A549 (cell line): Measurements from ENCODE around the gene UNC13A. TPM values are rescaled to one million over a fixed set of nuclear protein-coding genes. Genes with fewer than 3 reads are reported as not detected.

Source experiments
- ATAC-seq, 2 experiments: fragments of 200-7000 bp in 1 of 2; fragments of >200 bp in 1 of 2; cut with Nextera tagmentation in 1 of 2; cut with Tn5 transposase in 1 of 2; 3 replicates each; pipeline versions ENCODE4 v1.8.0 to v1.9.1; 2018 to 2020; ENCODE audit warnings: mild to moderate bottlenecking in 1 of 2, moderate library complexity in 1 of 2
- CTCF ChIA-PET: fragments of 300-600 bp; sonication (Branson Sonifier 250); formaldehyde crosslinking; extraction: SDS; loops from one replicate; lab custom pipeline; 2021; ENCODE audit warnings: antibody characterized with exemption, inconsistent platforms; lab: Yijun Ruan, JAX
- POLR2A ChIA-PET: fragments of 350-600 bp; formaldehyde crosslinking; extraction: SDS; loops from one replicate; lab custom pipeline; 2021; ENCODE audit warnings: antibody characterized with exemption, inconsistent platforms; lab: Yijun Ruan, JAX
- DNase-seq, 2 experiments: peaks; one replicate each; pipeline versions ENCODE4 v3.0.0 to v3.0.0-alpha.2; 2011 to 2016; ENCODE audit warnings: low read depth in 1 of 2, low spot score in 1 of 2
- FAIRE-seq: peaks from 2 replicates; lab custom pipeline; 2011; peaks lifted over from hg19 to GRCh38; lab: Jason Lieb, UNC
- H3K27ac ChIP-seq, 2 experiments: fragments of >200 bp; sonication (Bioruptor Twin); formaldehyde crosslinking; 3 replicates each; pipeline ENCODE4 v1.5.1; 2016 to 2017
- H3K4me1 ChIP-seq: fragments of >200 bp; sonication (Bioruptor Twin); formaldehyde crosslinking; 3 replicates; pipeline ENCODE4 v1.6.1; 2016
- H3K4me2 ChIP-seq: fragments of >200 bp; sonication (Bioruptor Twin); formaldehyde crosslinking; 3 replicates; pipeline ENCODE4 v1.6.1; 2016
- H3K4me3 ChIP-seq: fragments of >200 bp; sonication (Bioruptor Twin); formaldehyde crosslinking; 3 replicates; pipeline ENCODE4 v1.5.1; 2016
- H3K9me3 ChIP-seq: fragments of >200 bp; sonication (Bioruptor Twin); formaldehyde crosslinking; 3 replicates; pipeline ENCODE4 v1.6.1; 2016
- BHLHE40 ChIP-seq: IDR thresholded peaks from 2 replicates; pipeline ENCODE4 v1.6.1; 2012; ENCODE audit warnings: low read depth, low read length, inconsistent platforms
- CBX8 ChIP-seq: fragments of 200-600 bp; sonication (generic); IDR thresholded peaks from 2 replicates; pipeline ENCODE4 v1.6.1; 2016
- EHF ChIP-seq: fragments of 250-450 bp; sonication (Bioruptor Pico); IDR thresholded peaks from 2 replicates; pipeline ENCODE4 v1.5.0; 2020; ENCODE audit warnings: mild to moderate bottlenecking
- FOXS1 ChIP-seq: fragments of 250-450 bp; sonication (Bioruptor Pico); IDR thresholded peaks from 2 replicates; pipeline ENCODE4 v1.5.0; 2020; ENCODE audit warnings: mild to moderate bottlenecking, moderate library complexity
- HOXA7 ChIP-seq: fragments of 250-450 bp; sonication (Bioruptor Pico); IDR thresholded peaks from 2 replicates; pipeline ENCODE4 v1.5.0; 2020; ENCODE audit warnings: mild to moderate bottlenecking, moderate library complexity
- JUNB ChIP-seq: fragments of >200 bp; sonication (Bioruptor Twin); formaldehyde crosslinking; IDR thresholded peaks from 2 replicates; pipeline ENCODE4 v1.6.1; 2016
- KDM1A ChIP-seq: fragments of 200-600 bp; sonication (generic); IDR thresholded peaks from 2 replicates; pipeline ENCODE4 v1.6.1; 2016; ENCODE audit warnings: low read depth, mild to moderate bottlenecking
- MAFK ChIP-seq: fragments of 450-650 bp; IDR thresholded peaks from 2 replicates; pipeline ENCODE4 v1.6.1; 2014; ENCODE audit not compliant: partially characterized antibody
- MYC ChIP-seq: IDR thresholded peaks from 2 replicates; pipeline ENCODE4 v1.6.1; 2012; ENCODE audit warnings: mild to moderate bottlenecking, inconsistent platforms, low read length, improper control_type of control experiment, borderline replicate concordance
- NPAS2 ChIP-seq: fragments of 250-450 bp; sonication (Bioruptor Pico); IDR thresholded peaks from 2 replicates; pipeline ENCODE4 v1.8.0; 2022; ENCODE audit warnings: mild to moderate bottlenecking, moderate library complexity, borderline replicate concordance
- NR3C1 ChIP-seq: fragments of >200 bp; sonication (Bioruptor Twin); formaldehyde crosslinking; IDR thresholded peaks from 3 replicates; pipeline ENCODE4 v1.6.1; 2017
- RCOR1 ChIP-seq: fragments of 150-350 bp; IDR thresholded peaks from 2 replicates; pipeline ENCODE4 v1.6.1; 2014; ENCODE audit warnings: antibody characterized with exemption, low read length, low read depth
- RFX5 ChIP-seq: fragments of 450-650 bp; IDR thresholded peaks from 2 replicates; pipeline ENCODE4 v1.7.1; 2014; ENCODE audit warnings: antibody characterized with exemption, mild to moderate bottlenecking, moderate library complexity
- RNF2 ChIP-seq: fragments of 200-600 bp; sonication (generic); IDR thresholded peaks from 2 replicates; pipeline ENCODE4 v1.6.1; 2016; ENCODE audit warnings: low read depth, mild to moderate bottlenecking, antibody characterized with exemption, moderate library complexity, borderline replicate concordance
- SMC3 ChIP-seq: fragments of >200 bp; sonication (Bioruptor Twin); formaldehyde crosslinking; IDR thresholded peaks from 3 replicates; pipeline ENCODE4 v1.6.1; 2018; ENCODE audit warnings: inconsistent platforms
- TFCP2L1 ChIP-seq: fragments of 250-450 bp; sonication (Bioruptor Pico); IDR thresholded peaks from 2 replicates; pipeline ENCODE4 v1.5.0; 2021; ENCODE audit warnings: mild to moderate bottlenecking
- ZC3H11A ChIP-seq: fragments of 450-650 bp; IDR thresholded peaks from 2 replicates; pipeline ENCODE4 v1.6.1; 2014; ENCODE audit warnings: antibody characterized with exemption, mild to moderate bottlenecking
- ZFP36 ChIP-seq: fragments of 450-650 bp; IDR thresholded peaks from 2 replicates; pipeline ENCODE4 v1.6.1; 2014; ENCODE audit warnings: borderline replicate concordance; ENCODE audit not compliant: partially characterized antibody
- ZSCAN20 ChIP-seq: fragments of 250-450 bp; sonication (Bioruptor Pico); IDR thresholded peaks from 2 replicates; pipeline ENCODE4 v1.8.0; 2022; ENCODE audit warnings: mild to moderate bottlenecking, moderate library complexity
- WGBS: methylation state at CpG from one replicate; pipeline ENCODE4 v1.1.6; 2017; ENCODE audit errors: missing lambda C conversion rate; 5-methylcytosine and 5-hydroxymethylcytosine counted together
- polyA plus RNA-seq, 4 experiments: library from polyadenylated mRNA; depleted of rRNA in 3 of 4; stranded (reverse); fragments of >200 nt; fragmentation: RNase III in 1 of 4; extraction: RNeasy Plus Mini Kit Qiagen cat#74134 plus additional on column Dnase treatment in 1 of 4; gene quantifications; 2 replicates in 3 of 4; 3 replicates in 1 of 4; pipeline ENCODE4 v1.2.3, GENCODE V29; 2011 to 2017
- TF ChIP-seq, protein P1 (sequence below): IDR thresholded peaks from 2 replicates; pipeline ENCODE4 v1.6.1; 2012; ENCODE audit warnings: low read depth, borderline replicate concordance
- TF ChIP-seq, protein P2 (sequence below): fragments of 250-450 bp; sonication (Bioruptor Pico); IDR thresholded peaks from 2 replicates; pipeline ENCODE4 v1.5.0; 2021; ENCODE audit warnings: mild to moderate bottlenecking, moderate library complexity, borderline replicate concordance
- TF ChIP-seq, protein P3 (sequence below): fragments of 200-600 bp; sonication (generic); IDR thresholded peaks from 2 replicates; pipeline ENCODE4 v1.6.1; 2016; ENCODE audit warnings: antibody characterized with exemption, mild to moderate bottlenecking, moderate library complexity
- TF ChIP-seq, protein P4 (sequence below): fragments of >200 bp; sonication (Bioruptor Twin); formaldehyde crosslinking; IDR thresholded peaks from 3 replicates; pipeline ENCODE4 v1.5.1; 2016

UNC13A gene
- polyA plus RNA-seq, 2 of the 4 experiments (the other 2 are of a cell fraction), result 3.1 to 4.2 TPM

DNA sequence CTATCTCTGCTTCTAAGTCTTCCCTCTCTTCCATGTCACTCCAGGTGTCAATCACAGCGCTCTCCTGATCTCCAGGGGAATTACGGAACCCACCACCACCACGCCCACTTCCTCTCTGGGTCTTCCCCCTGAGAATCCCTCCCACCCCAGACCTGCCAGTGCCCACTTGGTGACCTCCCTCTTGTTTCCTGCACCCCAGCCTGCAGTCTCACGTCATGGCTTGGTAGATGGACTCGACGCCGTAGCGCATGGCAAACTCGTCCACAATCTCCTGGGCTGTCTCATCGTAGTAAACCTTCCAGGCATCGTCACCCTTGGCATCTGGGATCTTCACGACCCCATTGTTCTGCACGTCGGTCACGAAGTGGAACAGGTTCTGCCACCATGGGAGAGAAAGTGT lies 47.0 kb downstream of the UNC13A start (continued):
- TF ChIP-seq, protein P1, sequence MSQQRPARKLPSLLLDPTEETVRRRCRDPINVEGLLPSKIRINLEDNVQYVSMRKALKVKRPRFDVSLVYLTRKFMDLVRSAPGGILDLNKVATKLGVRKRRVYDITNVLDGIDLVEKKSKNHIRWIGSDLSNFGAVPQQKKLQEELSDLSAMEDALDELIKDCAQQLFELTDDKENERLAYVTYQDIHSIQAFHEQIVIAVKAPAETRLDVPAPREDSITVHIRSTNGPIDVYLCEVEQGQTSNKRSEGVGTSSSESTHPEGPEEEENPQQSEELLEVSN, result no peak
- TF ChIP-seq CBX8 (no peak), SMC3 (no peak), RNF2 (no peak), HOXA7 (CRISPR knock-in tag) (no peak), FOXS1 (no peak)
- TF ChIP-seq, protein P2, sequence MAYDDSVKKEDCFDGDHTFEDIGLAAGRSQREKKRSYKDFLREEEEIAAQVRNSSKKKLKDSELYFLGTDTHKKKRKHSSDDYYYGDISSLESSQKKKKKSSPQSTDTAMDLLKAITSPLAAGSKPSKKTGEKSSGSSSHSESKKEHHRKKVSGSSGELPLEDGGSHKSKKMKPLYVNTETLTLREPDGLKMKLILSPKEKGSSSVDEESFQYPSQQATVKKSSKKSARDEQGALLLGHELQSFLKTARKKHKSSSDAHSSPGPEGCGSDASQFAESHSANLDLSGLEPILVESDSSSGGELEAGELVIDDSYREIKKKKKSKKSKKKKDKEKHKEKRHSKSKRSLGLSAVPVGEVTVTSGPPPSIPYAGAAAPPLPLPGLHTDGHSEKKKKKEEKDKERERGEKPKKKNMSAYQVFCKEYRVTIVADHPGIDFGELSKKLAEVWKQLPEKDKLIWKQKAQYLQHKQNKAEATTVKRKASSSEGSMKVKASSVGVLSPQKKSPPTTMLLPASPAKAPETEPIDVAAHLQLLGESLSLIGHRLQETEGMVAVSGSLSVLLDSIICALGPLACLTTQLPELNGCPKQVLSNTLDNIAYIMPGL (CRISPR knock-in tag), result no peak

DNA sequence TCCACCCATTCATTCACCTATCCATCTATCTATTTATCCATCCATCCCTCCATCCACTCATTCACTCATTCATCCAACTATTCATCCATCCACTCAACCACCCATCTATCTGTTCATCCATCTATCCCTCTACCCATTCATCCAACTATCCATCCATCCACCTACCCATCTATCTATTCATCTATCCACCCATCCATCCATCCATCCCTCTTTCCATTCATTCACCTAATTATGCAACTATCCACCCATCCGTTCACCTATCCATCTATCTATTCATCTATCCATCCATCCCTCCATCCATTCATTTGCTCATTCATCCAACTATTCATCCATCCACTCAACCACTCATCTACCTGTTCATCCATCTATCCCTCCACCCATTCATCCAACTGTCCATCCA lies 54.5 kb downstream of the UNC13A start:
- CTCF ChIA-PET, result no interaction called here
- POLR2A ChIA-PET, result no interaction called here
- Histone ChIP-seq H3K27ac (no peak overlapping the region), H3K4me3 (no peak overlapping the region), H3K4me2 (no peak overlapping the region), H3K9me3 (no peaks in the 10 kb centered on the region), H3K4me1 (no peaks in the 10 kb centered on the region)
- FAIRE-seq (no peak), DNase-seq (no peak), ATAC-seq (no peak)
- WGBS, result 73% methylated on average over 1 of the region's 1 CpG
- no peak for TF ChIP-seq CBX8
- no peak for TF ChIP-seq BHLHE40
- no peak for TF ChIP-seq JUNB
- no peak for TF ChIP-seq MAFK
- TF ChIP-seq ZSCAN20 (CRISPR knock-in tag), result no peak
- TF ChIP-seq NR3C1, result no peak
- TF ChIP-seq, protein P3, sequence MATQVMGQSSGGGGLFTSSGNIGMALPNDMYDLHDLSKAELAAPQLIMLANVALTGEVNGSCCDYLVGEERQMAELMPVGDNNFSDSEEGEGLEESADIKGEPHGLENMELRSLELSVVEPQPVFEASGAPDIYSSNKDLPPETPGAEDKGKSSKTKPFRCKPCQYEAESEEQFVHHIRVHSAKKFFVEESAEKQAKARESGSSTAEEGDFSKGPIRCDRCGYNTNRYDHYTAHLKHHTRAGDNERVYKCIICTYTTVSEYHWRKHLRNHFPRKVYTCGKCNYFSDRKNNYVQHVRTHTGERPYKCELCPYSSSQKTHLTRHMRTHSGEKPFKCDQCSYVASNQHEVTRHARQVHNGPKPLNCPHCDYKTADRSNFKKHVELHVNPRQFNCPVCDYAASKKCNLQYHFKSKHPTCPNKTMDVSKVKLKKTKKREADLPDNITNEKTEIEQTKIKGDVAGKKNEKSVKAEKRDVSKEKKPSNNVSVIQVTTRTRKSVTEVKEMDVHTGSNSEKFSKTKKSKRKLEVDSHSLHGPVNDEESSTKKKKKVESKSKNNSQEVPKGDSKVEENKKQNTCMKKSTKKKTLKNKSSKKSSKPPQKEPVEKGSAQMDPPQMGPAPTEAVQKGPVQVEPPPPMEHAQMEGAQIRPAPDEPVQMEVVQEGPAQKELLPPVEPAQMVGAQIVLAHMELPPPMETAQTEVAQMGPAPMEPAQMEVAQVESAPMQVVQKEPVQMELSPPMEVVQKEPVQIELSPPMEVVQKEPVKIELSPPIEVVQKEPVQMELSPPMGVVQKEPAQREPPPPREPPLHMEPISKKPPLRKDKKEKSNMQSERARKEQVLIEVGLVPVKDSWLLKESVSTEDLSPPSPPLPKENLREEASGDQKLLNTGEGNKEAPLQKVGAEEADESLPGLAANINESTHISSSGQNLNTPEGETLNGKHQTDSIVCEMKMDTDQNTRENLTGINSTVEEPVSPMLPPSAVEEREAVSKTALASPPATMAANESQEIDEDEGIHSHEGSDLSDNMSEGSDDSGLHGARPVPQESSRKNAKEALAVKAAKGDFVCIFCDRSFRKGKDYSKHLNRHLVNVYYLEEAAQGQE, result no peak
- TF ChIP-seq, all 56 proteins: peak for 0

DNA sequence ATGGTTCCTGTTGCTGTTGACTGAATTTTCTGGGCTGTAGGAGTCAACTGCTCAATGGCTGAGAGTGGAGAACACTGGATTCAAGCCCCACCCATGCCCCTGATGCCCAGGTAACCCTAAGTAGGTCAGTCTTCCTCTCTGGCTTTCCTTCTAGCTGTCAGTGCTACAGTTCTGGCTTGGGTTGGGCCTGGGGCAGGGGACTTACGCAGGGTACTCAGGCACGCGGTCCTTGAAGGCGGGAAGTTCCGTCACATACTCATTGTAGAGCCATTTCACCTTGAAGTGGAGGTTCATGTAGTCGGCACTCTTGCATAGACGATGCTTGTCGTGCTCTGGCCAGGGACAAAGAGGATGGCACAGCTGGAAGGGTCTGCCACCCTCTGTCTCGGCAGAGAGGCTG lies 55.6 kb downstream of the UNC13A start:
- FAIRE-seq (no peak), ATAC-seq (no peak)
- WGBS, result 81% methylated on average over 9 of the region's 9 CpGs

More for the DNA sequence above, 55.6 kb downstream of the UNC13A start:
- no peak overlapping the region for H3K27ac ChIP-seq
- no peaks in the 10 kb centered on the region for H3K9me3 ChIP-seq
- CTCF ChIA-PET, result no interaction called here
- H3K4me3 ChIP-seq, result no peak overlapping the region
- H3K4me2 ChIP-seq, result no peak overlapping the region
- no peak for DNase-seq
- POLR2A ChIA-PET, result no interaction called here
- no peaks in the 10 kb centered on the region for H3K4me1 ChIP-seq
- TF ChIP-seq KDM1A (no peak), SMC3 (no peak), ZFP36 (no peak), RCOR1 (no peak), ZC3H11A (no peak), JUNB (no peak), EHF (CRISPR knock-in tag) (no peak), RFX5 (no peak), MYC (no peak), TFCP2L1 (CRISPR knock-in tag) (no peak), HOXA7 (CRISPR knock-in tag) (no peak), NPAS2 (CRISPR knock-in tag) (no peak)
- TF ChIP-seq, protein P3, result no peak
- TF ChIP-seq, protein P4, sequence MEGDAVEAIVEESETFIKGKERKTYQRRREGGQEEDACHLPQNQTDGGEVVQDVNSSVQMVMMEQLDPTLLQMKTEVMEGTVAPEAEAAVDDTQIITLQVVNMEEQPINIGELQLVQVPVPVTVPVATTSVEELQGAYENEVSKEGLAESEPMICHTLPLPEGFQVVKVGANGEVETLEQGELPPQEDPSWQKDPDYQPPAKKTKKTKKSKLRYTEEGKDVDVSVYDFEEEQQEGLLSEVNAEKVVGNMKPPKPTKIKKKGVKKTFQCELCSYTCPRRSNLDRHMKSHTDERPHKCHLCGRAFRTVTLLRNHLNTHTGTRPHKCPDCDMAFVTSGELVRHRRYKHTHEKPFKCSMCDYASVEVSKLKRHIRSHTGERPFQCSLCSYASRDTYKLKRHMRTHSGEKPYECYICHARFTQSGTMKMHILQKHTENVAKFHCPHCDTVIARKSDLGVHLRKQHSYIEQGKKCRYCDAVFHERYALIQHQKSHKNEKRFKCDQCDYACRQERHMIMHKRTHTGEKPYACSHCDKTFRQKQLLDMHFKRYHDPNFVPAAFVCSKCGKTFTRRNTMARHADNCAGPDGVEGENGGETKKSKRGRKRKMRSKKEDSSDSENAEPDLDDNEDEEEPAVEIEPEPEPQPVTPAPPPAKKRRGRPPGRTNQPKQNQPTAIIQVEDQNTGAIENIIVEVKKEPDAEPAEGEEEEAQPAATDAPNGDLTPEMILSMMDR, result no peak
